OCI-LY1 (cell line): ENCODE data around the gene GOLGA7B.

ENCODE experiments used
- H2AFZ ChIP-seq: fragments of 200-600 bp; sonication (generic), shearing (Covaris generic); 2 replicates; pipeline ENCODE4 v1.6.0; 2014; ENCODE audit warnings: antibody characterized with exemption, mild to moderate bottlenecking, low read length
- H3F3A ChIP-seq: fragments of 200-600 bp; sonication (generic), shearing (Covaris generic); 2 replicates; pipeline ENCODE4 v1.6.0; 2014; ENCODE audit warnings: mild to moderate bottlenecking, antibody characterized with exemption, low read length, moderate library complexity; ENCODE audit not compliant: insufficient read depth
- H3K27ac ChIP-seq: fragments of 200-600 bp; sonication (generic); 2 replicates; pipeline ENCODE4 v1.5.1; 2014; ENCODE audit warnings: low read length, mixed run types, mild to moderate bottlenecking, low read depth; ENCODE audit not compliant: poor library complexity, severe bottlenecking
- H3K27me3 ChIP-seq: fragments of 200-600 bp; sonication (generic); 2 replicates; pipeline ENCODE4 v1.6.0; 2014; ENCODE audit warnings: antibody characterized with exemption, mild to moderate bottlenecking, low read length, moderate library complexity; ENCODE audit not compliant: insufficient read depth
- H3K36me3 ChIP-seq: fragments of 200-600 bp; sonication (generic); 2 replicates; pipeline ENCODE4 v1.6.1; 2014; ENCODE audit warnings: mild to moderate bottlenecking, antibody characterized with exemption, low read length, moderate library complexity, mixed read lengths; ENCODE audit not compliant: insufficient read depth
- H3K4me1 ChIP-seq: fragments of 200-600 bp; sonication (generic); 2 replicates; pipeline ENCODE4 v1.5.1; 2014; ENCODE audit warnings: mild to moderate bottlenecking, low read length, moderate library complexity; ENCODE audit not compliant: insufficient read depth, severe bottlenecking
- H3K4me2 ChIP-seq: fragments of 200-600 bp; sonication (generic), shearing (Covaris generic); 2 replicates; pipeline ENCODE4 v1.6.1; 2014; ENCODE audit warnings: low read length
- H3K4me3 ChIP-seq: fragments of 200-600 bp; sonication (generic); 2 replicates; pipeline ENCODE4 v1.5.1; 2014; ENCODE audit warnings: low read length, low read depth, mild to moderate bottlenecking, mixed read lengths; ENCODE audit not compliant: poor library complexity, severe bottlenecking
- H3K79me2 ChIP-seq: fragments of 200-600 bp; shearing (Covaris generic); 2 replicates; pipeline ENCODE4 v1.6.1; 2016; ENCODE audit warnings: mixed run types, low read length, mixed read lengths; ENCODE audit not compliant: insufficient read depth
- H3K9ac ChIP-seq: fragments of 200-600 bp; sonication (generic), shearing (Covaris generic); 2 replicates; pipeline ENCODE4 v1.6.1; 2014; ENCODE audit warnings: mild to moderate bottlenecking, low read length, mixed read lengths
- H3K9me2 ChIP-seq: fragments of 200-600 bp; sonication (generic), shearing (Covaris generic); 2 replicates; pipeline ENCODE4 v1.6.1; 2014; ENCODE audit warnings: low read depth, mild to moderate bottlenecking, low read length, mixed read lengths
- H3K9me3 ChIP-seq: fragments of 200-600 bp; shearing (Covaris generic); 2 replicates; pipeline ENCODE4 v1.6.1; 2014; ENCODE audit warnings: low read length, mixed read lengths
- H4K20me1 ChIP-seq: fragments of 200-600 bp; sonication (generic), shearing (Covaris generic); 2 replicates; pipeline ENCODE4 v1.6.0; 2016; ENCODE audit warnings: mild to moderate bottlenecking, low read length; ENCODE audit not compliant: insufficient read depth
- CTCF ChIP-seq: fragments of 200-600 bp; sonication (generic), shearing (Covaris generic); IDR thresholded peaks from 2 replicates; pipeline ENCODE4 v1.5.1; 2017; ENCODE audit warnings: mild to moderate bottlenecking, antibody characterized with exemption, low read length, moderate library complexity, mixed read lengths
- EZH2 ChIP-seq: fragments of 200-600 bp; sonication (generic), shearing (Covaris generic); IDR thresholded peaks from 2 replicates; pipeline ENCODE4 v1.8.0; 2017; ENCODE audit warnings: borderline replicate concordance, mixed run types, mild to moderate bottlenecking, antibody characterized with exemption, low read length, moderate library complexity, mixed read lengths

Gene GOLGA7B

GRCh38 chr10:97863808-97864207 is 14.2 kb downstream of the GOLGA7B start:
- Histone ChIP-seq H3F3A (no peaks in the 10 kb centered on the region), H3K4me3 (no peak overlapping the region), H4K20me1 (no peaks in the 10 kb centered on the region), H3K27me3 (no peaks in the 10 kb centered on the region), H3K4me1 (no peaks in the 10 kb centered on the region), H3K9ac (no peak overlapping the region), H3K27ac (no peak overlapping the region), H2AFZ (no peak overlapping the region), H3K36me3 (no peaks in the 10 kb centered on the region), H3K4me2 (no peak overlapping the region), H3K9me3 (no peaks in the 10 kb centered on the region), H3K79me2 (no peaks in the 10 kb centered on the region), H3K9me2 (no peaks in the 10 kb centered on the region)
- TF ChIP-seq CTCF (no peak), EZH2 (no peak)

GRCh38 chr10:97865488-97865887 is 15.8 kb downstream of the GOLGA7B start:
- TF ChIP-seq EZH2 (no peak), CTCF (no peak)

GRCh38 chr10:97866524-97867219 is 17.0 kb downstream of the GOLGA7B start:
- no peaks in the 10 kb centered on the region for H3F3A ChIP-seq
- H3K9me2 ChIP-seq: no peaks in the 10 kb centered on the region
- H4K20me1 ChIP-seq: no peaks in the 10 kb centered on the region
- no peak for TF ChIP-seq EZH2
- no peak for TF ChIP-seq CTCF
- H3K36me3 ChIP-seq: no peaks in the 10 kb centered on the region
- H3K27ac ChIP-seq: no peak overlapping the region
- H3K79me2 ChIP-seq: no peaks in the 10 kb centered on the region
- no peaks in the 10 kb centered on the region for H3K4me1 ChIP-seq
- no peak overlapping the region for H3K4me2 ChIP-seq
- no peak overlapping the region for H3K4me3 ChIP-seq
- no peaks in the 10 kb centered on the region for H3K9me3 ChIP-seq
- H2AFZ ChIP-seq: no peak overlapping the region
- no peaks in the 10 kb centered on the region for H3K27me3 ChIP-seq
- H3K9ac ChIP-seq: no peak overlapping the region

More at GRCh38 chr10:97865488-97865887, 15.8 kb downstream of the GOLGA7B start:
- Histone ChIP-seq H3K4me1 (no peaks in the 10 kb centered on the region), H3K36me3 (no peaks in the 10 kb centered on the region), H3K4me2 (no peak overlapping the region), H3K79me2 (no peaks in the 10 kb centered on the region), H2AFZ (no peak overlapping the region), H3K9ac (no peak overlapping the region), H3F3A (no peaks in the 10 kb centered on the region), H3K27ac (no peak overlapping the region), H3K9me2 (no peaks in the 10 kb centered on the region), H3K27me3 (no peaks in the 10 kb centered on the region), H4K20me1 (no peaks in the 10 kb centered on the region), H3K9me3 (no peaks in the 10 kb centered on the region), H3K4me3 (no peak overlapping the region)
